Measurements from ENCODE around the gene SMNDC1.

The SMNDC1 gene

GRCh38 chr10:110242511-110242910 lies 62.2 kb downstream of the SMNDC1 start:
- CTCF ChIA-PET, result interaction anchor here (0.9 to 1.2 kb wide), 3 partner anchors 33 to 36 kb away, joined by 3 read pairs; no protein-coding TSS in a partner anchor
- Mint-ChIP-seq H3K4me1 (peaks cover 17% of the 10 kb centered on the region), H3K4me3 (no peak overlapping the region), H3K27me3 (no peaks in the 10 kb centered on the region), H3K27ac (no peak overlapping the region), H3K9me3 (no peaks in the 10 kb centered on the region), H3K36me3 (peaks cover 31% of the 10 kb centered on the region)
- no peak for DNase-seq

GRCh38 chr10:110241841-110242240 lies 62.9 kb downstream of the SMNDC1 start:
- CTCF ChIA-PET, result interaction anchor here (1.0 to 1.6 kb wide), 2 partner anchors 7 to 37 kb away, joined by 3 read pairs; no protein-coding TSS in a partner anchor
- Mint-ChIP-seq H3K4me3 (no peak overlapping the region), H3K36me3 (peaks cover 25% of the 10 kb centered on the region), H3K9me3 (no peaks in the 10 kb centered on the region), H3K4me1 (peaks cover 17% of the 10 kb centered on the region), H3K27me3 (no peaks in the 10 kb centered on the region), H3K27ac (no peak overlapping the region)
- DNase-seq, result no peak

- no peak overlapping the region for H3K27ac Mint-ChIP-seq
- H3K4me3 Mint-ChIP-seq, result no peak overlapping the region
- peaks cover 17% of the 10 kb centered on the region for H3K4me1 Mint-ChIP-seq
Observed at GRCh38 chr10:110241407-110241806, 63.3 kb downstream of the SMNDC1 start.

More at GRCh38 chr10:110241407-110241806, 63.3 kb downstream of the SMNDC1 start:
- no peak for DNase-seq
- Mint-ChIP-seq H3K9me3 (no peaks in the 10 kb centered on the region), H3K27me3 (no peaks in the 10 kb centered on the region), H3K36me3 (peaks cover 22% of the 10 kb centered on the region)
- CTCF ChIA-PET, result interaction anchor here (1.0 to 1.6 kb wide), 2 partner anchors 8 to 38 kb away, joined by 3 read pairs; no protein-coding TSS in a partner anchor
